HFFc6 (cell line): ENCODE results near the gene SLC66A1. TPM values are rescaled to one million over a fixed set of nuclear protein-coding genes. Genes with fewer than 3 reads are reported as not detected.

Experiments
- DNase-seq: peaks from one replicate; pipeline ENCODE4 v3.0.0-alpha.2; 2018
- H3K27ac Mint-ChIP-seq: 2 replicates; pipeline ENCODE4 v1.8.0; 2020; ENCODE audit warnings: mild to moderate bottlenecking, mixed read lengths
- H3K27me3 Mint-ChIP-seq: 2 replicates; pipeline ENCODE4 v1.8.0; 2021; ENCODE audit warnings: mild to moderate bottlenecking, moderate library complexity, mixed read lengths; ENCODE audit not compliant: insufficient read depth
- H3K36me3 Mint-ChIP-seq: 2 replicates; pipeline ENCODE4 v1.8.0; 2021; ENCODE audit warnings: low read depth, mixed read lengths
- H3K4me1 Mint-ChIP-seq: 2 replicates; pipeline ENCODE4 v1.8.0; 2020; ENCODE audit warnings: low read depth, mixed read lengths
- H3K4me3 Mint-ChIP-seq: 2 replicates; pipeline ENCODE4 v1.8.0; 2020; ENCODE audit warnings: mild to moderate bottlenecking, moderate library complexity, mixed read lengths
- H3K9me3 Mint-ChIP-seq: 2 replicates; pipeline ENCODE4 v1.8.0; 2020; ENCODE audit warnings: mild to moderate bottlenecking, mixed read lengths
- CTCF ChIP-seq: fragments of 200-600 bp; sonication (generic); IDR thresholded peaks from 2 replicates; pipeline ENCODE4 v1.5.0; 2021; ENCODE audit warnings: antibody characterized with exemption, mild to moderate bottlenecking
- total RNA-seq, 6 experiments: library from RNA; stranded (reverse); fragmentation: NEBNext Ultra II Directional; extraction: Animal tissue kit (Norgen Biotek cat#: 25700); gene quantifications; 2 replicates in 1 of 6; 3 replicates in 5 of 6; pipeline ENCODE4 v1.2.3, GENCODE V29; 2021

The SLC66A1 gene
- total RNA-seq, 6 experiments from 2014 or later: 13.3 to 15.6 (median 14.2) TPM

- Mint-ChIP-seq H3K4me3 (no peak overlapping the region), H3K27ac (peak overlapping the region; percentile 33; the same call in 1 of the 2 replicates), H3K4me1 (peaks cover 21% of the 10 kb centered on the region), H3K9me3 (no peaks in the 10 kb centered on the region), H3K36me3 (peaks cover 20% of the 10 kb centered on the region; the same call in 1 of the 2 replicates), H3K27me3 (peaks cover 45% of the 10 kb centered on the region)
- DNase-seq: no peak
- no peak for TF ChIP-seq CTCF
Measured at GRCh38 chr1:19338323-19338762, 26.2 kb downstream of the SLC66A1 start.

GRCh38 chr1:19339214-19339861, 27.2 kb downstream of the SLC66A1 start:
- peaks cover 20% of the 10 kb centered on the region; the same call in 1 of the 2 replicates for H3K36me3 Mint-ChIP-seq
- H3K4me3 Mint-ChIP-seq: no peak overlapping the region
- no peaks in the 10 kb centered on the region for H3K9me3 Mint-ChIP-seq
- peaks cover 16% of the 10 kb centered on the region for H3K4me1 Mint-ChIP-seq
- TF ChIP-seq CTCF: no peak
- DNase-seq: no peak
- no peak overlapping the region for H3K27ac Mint-ChIP-seq
- H3K27me3 Mint-ChIP-seq: peaks cover 38% of the 10 kb centered on the region

GRCh38 chr1:19340387-19340937, 28.3 kb downstream of the SLC66A1 start:
- Mint-ChIP-seq H3K4me3 (no peak overlapping the region), H3K27me3 (peaks cover 29% of the 10 kb centered on the region), H3K9me3 (no peaks in the 10 kb centered on the region), H3K27ac (no peak overlapping the region), H3K36me3 (peaks cover 20% of the 10 kb centered on the region; the same call in 1 of the 2 replicates), H3K4me1 (peaks cover 13% of the 10 kb centered on the region)
- no peak for DNase-seq
- TF ChIP-seq CTCF: no peak

GRCh38 chr1:19341201-19342061, 29.3 kb downstream of the SLC66A1 start:
- Mint-ChIP-seq H3K4me1 (peaks cover 10% of the 10 kb centered on the region), H3K27me3 (peaks cover 22% of the 10 kb centered on the region), H3K27ac (peak overlapping the region; percentile 45), H3K9me3 (no peaks in the 10 kb centered on the region), H3K4me3 (peak overlapping the region; percentile 9; the same call in 1 of the 2 replicates), H3K36me3 (peaks cover 20% of the 10 kb centered on the region; the same call in 1 of the 2 replicates)
- DNase-seq: peak; percentile 59
- TF ChIP-seq CTCF: peak; percentile 98

- no peak for DNase-seq
- Mint-ChIP-seq H3K4me3 (no peak overlapping the region; the same call in 1 of the 2 replicates), H3K27ac (peak overlapping the region; percentile 45; the same call in 1 of the 2 replicates), H3K4me1 (peaks cover 5% of the 10 kb centered on the region), H3K27me3 (peaks cover 19% of the 10 kb centered on the region), H3K9me3 (no peaks in the 10 kb centered on the region), H3K36me3 (peaks cover 20% of the 10 kb centered on the region; the same call in 1 of the 2 replicates)
- no peak for TF ChIP-seq CTCF
Measured at GRCh38 chr1:19342062-19342750, 30.1 kb downstream of the SLC66A1 start.
